Fibroblast of skin of scalp (primary cell): ENCODE data around the gene KREMEN2.
"Not testable (repeated sequence)": the region's sequence is repeated elsewhere in the genome, so short reads cannot be mapped to it uniquely, and the experiment has no call there.

Source experiments
- DNase-seq: peaks from one replicate; pipeline ENCODE4 v3.0.0-alpha.2; 2013

The KREMEN2 gene

DNA sequence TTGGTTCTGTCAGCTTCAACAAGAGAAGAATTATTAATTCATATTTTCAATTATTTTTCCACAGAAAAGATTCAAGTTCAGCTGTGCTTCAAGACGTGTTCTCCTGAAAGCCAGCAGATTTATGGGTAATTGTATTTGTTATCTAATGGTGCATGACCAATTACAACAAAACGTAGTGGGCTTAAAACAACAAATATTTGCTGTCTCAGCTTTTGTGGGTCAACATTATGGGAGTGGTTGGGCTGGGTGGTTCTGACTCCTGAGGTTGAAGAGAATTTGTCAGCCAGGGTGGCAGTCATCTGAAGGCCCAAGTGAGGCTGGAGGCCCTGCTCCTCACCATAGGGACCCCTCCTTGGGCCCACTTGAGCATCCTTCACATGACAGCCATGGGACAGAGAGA lies 24.1 kb upstream of the KREMEN2 start:
- no peak for DNase-seq

- no peak for DNase-seq
Observed at GRCh38 chr16:2942045-2942444, 22.0 kb upstream of the KREMEN2 start.

- not testable (repeated sequence) for DNase-seq
Observed at GRCh38 chr16:2943716-2944115, 20.4 kb upstream of the KREMEN2 start.

GRCh38 chr16:2946649-2947048 lies 17.4 kb upstream of the KREMEN2 start:
- no peak for DNase-seq

DNA sequence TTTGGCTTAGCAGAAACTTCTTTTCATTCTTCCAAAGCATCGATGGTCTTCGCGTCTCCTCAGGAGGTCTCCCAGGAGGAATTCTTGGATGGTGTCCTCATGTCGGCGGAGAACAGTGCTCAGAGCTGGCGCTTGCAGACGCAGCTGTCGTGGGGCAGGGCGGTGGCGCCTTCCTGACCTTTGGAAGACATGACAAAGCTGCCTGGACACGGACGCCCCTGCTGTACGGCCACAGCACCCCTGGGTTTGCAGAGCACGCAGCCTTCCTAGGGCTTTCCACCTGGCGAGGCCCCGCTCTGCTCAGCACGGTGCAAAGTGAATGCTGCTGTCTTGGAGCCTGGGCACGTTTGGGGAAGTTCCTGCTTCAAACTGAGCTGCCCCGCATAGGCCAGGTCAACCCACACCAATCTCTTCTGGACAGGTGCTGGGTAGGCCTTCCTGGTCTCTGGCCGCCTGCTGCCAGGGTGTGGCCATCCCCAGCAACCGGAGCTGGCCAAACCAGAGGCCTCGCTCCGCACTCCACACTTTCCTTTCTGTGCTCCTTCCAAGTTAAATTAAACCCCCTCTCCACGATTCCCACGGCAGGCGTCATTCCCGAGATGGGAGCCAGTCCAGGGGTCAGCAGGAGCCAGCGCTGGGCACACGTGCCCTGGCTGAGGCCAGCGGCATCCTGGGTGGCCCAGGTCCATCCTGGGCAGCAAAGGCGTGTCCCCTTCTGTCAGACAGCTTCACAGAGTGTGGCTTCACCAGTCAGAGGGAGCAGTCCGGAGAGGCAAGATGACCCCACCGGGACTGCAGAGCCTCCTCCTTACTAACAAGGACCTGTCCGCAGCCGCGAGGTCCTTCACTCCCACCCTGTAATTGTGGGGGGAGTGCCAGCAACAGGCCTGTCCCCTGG lies 15.0 kb upstream of the KREMEN2 start:
- no peak for DNase-seq

DNA sequence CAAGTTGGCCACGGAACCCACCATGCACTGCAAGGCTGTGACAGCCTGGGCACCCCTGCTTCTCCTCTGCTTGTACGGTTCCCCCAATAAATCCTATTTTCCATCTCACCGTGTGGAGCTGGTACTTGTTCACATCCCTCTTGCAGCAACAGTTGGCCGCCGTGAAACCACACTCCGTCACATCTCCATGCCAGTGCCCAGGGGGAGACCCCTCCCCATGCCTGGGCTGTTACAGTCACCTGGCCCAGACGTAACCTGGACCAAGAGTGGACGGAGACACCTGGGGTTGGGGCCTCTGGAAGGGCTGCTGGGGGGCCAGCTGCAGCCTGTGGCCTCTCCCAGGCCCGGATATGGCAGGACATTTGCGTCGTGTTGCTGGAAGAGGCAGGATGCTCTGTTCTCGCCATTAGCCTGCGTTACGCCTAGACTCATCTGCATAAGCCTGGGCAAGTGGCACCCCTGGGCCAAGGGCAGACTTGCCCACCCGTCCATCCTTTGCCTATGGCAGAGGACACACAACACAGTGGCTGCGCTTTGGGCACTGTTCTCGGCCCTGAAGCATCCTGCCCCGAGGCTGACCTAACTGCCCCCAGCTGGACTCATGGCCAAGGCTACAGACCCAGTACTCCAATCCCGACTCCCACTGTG lies 14.2 kb upstream of the KREMEN2 start:
- DNase-seq = no peak

DNA sequence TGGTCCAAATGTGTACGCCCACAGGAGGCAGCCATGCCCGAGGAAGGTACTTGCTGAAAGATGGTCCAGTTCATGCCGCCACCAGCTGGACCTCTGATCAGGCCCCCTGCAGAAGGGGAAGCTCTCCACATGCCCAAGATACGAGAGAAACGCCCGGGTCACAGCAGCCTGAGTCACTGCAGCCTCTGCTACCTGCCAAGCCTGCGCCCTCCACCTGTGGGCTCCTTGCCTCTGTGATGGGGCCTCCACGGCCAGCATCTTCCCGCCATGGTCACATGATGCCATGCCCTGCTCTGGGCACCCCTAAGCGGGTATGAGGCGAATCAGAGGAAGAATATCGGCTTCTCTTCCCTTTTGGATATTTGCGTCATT lies 13.7 kb upstream of the KREMEN2 start:
- no peak for DNase-seq

GRCh38 chr16:2950773-2951172 lies 13.3 kb upstream of the KREMEN2 start:
- no peak for DNase-seq

GRCh38 chr16:2952679-2953078 lies 11.4 kb upstream of the KREMEN2 start:
- DNase-seq = no peak

- DNase-seq = no peak
Observed at GRCh38 chr16:2953706-2954627, 10.1 kb upstream of the KREMEN2 start.

DNA sequence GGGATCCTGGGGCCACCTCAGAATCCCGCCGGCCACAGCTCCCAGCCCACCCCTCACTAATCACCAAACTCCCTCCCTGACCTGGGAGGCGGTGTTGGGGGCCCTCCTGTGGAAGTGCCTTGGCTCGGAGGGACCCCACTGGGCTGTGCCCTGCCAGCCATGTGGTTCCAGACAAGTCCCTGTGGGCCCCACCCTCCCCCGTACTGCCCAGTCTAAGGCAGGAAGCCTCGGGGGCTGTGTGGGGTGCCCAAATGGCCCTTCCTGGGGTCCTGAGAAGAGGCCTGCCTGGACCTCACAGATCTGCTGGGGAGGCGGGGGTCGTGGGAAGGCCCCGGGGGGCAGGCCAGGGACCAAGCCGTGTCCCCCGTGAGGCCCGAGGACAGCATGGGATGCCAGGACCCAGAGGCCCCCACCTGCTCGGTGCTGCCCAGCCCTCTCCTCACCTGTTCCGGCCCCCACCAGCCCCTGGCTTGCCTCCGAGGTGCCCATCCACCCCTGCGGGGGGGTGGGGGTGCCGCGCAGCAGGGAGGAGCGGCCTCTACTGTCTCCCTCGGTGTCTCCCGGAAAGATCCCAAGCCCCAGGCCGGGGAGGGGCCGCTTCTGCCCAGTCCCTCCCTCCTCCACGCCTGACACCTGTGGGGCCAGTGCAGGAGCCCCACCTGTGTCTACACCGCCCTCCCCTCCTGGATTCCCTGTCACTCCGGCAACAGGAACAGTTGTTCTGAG lies 9.3 kb upstream of the KREMEN2 start:
- no peak for DNase-seq

GRCh38 chr16:2955438-2955778 lies 8.7 kb upstream of the KREMEN2 start:
- DNase-seq = no peak

DNA sequence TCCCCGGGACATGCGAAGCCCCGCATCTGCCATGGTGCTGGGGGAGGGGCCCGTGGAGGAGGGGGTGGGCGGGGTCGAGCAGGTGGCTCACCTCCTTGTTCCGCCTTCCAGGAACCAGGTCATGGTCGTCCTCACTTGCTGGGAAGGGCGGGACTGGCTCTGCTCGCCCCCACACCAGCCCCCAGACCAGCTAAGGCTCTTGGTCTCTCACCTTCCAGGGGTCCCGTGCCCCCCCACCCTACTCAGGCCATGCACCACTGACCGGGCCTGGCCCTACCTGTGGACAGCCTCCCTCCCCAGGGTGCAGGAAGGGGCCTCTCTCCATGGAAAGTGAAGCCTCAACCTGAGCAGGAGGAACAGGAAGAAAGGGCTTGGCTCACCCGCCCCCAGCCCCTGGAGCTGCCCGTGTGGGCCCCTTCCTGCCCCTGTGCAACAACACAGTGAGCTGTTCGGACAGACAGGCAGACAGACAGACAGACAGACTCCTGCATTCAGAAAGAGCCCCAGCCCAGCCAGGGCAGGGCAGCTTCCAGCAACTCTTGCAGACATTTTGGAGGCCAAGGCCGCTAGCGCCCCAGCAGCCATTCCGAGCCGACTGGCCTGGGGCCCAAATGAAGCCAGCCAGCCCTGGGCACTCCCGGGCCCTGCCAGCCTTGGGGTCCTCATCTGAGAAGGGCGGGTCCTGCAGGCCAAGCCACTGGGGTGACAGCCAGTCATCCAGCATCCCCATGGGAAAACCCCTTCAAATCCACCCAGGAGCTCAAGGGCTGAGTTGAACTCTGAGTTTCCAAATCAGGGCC lies 8.1 kb upstream of the KREMEN2 start:
- DNase-seq = no peak

- no peak for DNase-seq
Observed at GRCh38 chr16:2956579-2956956, 7.5 kb upstream of the KREMEN2 start.

DNA sequence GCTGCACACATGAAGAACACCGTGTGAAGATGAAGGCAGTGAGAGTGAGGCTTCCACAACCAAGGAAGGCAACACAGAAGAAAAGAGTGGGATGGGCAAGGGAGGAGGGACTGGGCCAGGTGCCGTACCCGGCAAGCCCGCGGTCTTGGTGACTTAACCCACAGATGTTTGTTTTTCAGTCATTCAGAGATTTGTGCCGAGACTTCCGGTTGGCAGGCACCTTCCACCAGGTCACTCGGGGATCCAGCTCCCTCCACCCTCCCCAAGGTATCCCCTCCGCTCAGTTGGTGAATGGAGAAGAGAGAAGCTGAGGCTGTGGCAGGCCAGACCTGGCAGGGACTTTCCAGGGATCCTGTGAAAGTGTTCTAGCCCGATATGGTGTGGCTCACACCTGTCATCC lies 4.9 kb upstream of the KREMEN2 start:
- DNase-seq = no peak

DNA sequence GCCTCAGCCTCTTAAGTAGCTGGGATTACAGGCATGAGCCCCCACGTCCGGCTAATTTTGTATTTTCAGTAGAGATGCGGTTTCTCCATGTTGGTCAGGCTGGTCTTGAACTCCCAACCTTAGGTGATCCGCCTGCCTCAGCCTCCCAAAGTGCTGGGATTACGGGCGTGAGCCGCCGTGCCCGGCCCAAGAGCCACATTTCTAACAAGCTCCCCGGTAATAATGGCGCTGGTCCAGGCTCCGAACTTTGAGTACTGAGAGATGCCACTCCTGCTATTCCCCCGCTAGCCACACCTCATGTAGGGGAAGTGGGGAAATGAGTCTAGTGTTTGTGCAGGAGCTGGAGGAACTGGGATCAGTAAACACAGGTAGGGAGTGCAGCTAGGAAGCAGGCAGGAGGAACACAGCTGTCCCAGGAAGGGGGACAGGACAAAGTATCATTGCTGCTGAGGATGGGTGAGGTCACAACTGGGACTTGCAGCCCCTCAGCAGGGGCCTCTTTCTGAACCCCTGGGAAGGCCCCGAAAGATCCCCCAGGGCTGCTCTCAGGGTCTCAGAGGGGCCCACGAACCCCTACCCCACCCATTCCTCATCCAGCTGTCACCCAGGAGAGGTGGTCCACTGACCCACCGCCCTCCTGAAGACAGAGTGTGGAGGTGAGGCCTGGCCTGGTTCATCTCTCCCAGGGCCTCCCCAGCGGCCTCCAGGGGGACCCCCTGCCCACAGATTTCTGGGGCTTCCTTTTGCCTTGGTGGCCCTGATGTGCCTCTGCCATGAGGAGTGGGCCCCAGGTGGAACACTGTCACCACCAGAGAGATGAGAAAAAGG lies 3.7 kb upstream of the KREMEN2 start:
- DNase-seq = no peak

- DNase-seq = no peak
Observed at GRCh38 chr16:2962334-2963073, 1.6 kb upstream of the KREMEN2 start.

DNA sequence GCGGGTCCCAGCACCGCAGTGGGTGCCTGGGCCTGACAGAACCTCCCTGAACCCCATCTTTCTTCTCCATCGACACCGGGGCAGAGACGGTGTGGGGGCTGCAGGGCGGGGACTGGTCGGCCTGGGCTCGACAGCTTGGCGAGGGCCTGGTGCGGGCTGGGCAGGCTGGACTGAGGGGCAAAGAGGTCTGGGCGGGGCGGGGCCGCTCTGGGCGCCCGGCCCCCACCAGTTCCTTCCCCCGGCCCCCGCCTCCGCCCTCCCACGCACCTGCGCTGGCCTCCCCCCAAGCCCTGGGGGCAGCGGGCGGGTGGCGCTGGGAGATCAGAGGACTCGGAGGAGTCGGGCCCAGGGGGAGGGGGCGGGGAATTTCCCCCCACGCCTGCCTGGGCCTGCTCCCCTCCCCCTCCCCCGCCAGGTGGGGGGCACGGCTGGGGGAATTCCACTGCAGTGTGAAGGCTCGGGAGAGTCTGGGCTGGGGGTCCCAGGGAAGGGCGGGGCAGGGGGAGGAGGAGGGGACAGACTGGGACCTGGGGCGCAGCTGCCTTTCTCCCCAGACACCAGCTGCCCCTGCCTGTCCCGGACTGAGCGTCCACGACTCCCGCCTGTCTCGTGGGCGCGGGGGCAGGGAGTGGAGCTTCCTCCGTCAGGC lies 877 bp upstream of the KREMEN2 start:
- DNase-seq = no peak
